Fibroblast of lung (primary cell): Measurements from ENCODE around the gene RMND5A.
"Not testable (repeated sequence)": the region's sequence is repeated elsewhere in the genome, so short reads cannot be mapped to it uniquely, and the experiment has no call there.

ENCODE experiments used
- EZH2 ChIP-seq: IDR thresholded peaks from 2 replicates; pipeline ENCODE4 v1.5.1; 2012; ENCODE audit warnings: low read length, control low read depth, mild to moderate bottlenecking; ENCODE audit errors: missing control alignments
- TF ChIP-seq, protein P1 (sequence below), 2 donors: IDR thresholded peaks in 1 of 2; conservative IDR thresholded peaks in 1 of 2; 1 replicate in 1 of 2; 2 replicates in 1 of 2; pipeline ENCODE4 v1.5.1; 2011 to 2012; ENCODE audit warnings: low read length in 2 of 2, control low read depth in 1 of 2, inconsistent platforms in 1 of 2, low read depth in 1 of 2, mild to moderate bottlenecking in 1 of 2

DNA sequence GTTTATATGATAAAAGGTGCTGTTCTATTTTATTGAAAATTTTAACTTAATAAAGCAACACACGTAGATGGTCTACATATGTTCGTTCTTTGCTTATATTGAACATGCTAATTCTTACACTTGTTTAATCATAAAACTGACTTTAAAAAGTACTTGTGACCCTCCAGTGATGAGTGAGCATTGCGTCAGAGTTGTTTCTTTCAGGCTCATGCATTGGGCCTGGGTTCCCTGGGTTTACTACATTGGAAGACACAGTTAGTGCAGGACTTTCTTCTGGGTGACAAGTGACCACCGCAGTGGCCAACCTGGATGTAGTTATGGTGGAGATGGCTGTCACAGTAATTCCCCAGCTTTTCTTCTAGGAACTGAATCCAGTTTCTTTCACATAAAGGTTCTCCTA is 13.4 kb downstream of the RMND5A start:
- TF ChIP-seq, protein P1, sequence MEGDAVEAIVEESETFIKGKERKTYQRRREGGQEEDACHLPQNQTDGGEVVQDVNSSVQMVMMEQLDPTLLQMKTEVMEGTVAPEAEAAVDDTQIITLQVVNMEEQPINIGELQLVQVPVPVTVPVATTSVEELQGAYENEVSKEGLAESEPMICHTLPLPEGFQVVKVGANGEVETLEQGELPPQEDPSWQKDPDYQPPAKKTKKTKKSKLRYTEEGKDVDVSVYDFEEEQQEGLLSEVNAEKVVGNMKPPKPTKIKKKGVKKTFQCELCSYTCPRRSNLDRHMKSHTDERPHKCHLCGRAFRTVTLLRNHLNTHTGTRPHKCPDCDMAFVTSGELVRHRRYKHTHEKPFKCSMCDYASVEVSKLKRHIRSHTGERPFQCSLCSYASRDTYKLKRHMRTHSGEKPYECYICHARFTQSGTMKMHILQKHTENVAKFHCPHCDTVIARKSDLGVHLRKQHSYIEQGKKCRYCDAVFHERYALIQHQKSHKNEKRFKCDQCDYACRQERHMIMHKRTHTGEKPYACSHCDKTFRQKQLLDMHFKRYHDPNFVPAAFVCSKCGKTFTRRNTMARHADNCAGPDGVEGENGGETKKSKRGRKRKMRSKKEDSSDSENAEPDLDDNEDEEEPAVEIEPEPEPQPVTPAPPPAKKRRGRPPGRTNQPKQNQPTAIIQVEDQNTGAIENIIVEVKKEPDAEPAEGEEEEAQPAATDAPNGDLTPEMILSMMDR (conservative IDR thresholded peaks at IDR 0.05 in 1 of 2, IDR thresholded peaks at IDR 0.05 in 1 of 2; ENCODE audit: low read depth in 1 of 2, low read length in 2 of 2): not testable (repeated sequence)
- TF ChIP-seq EZH2: not testable (repeated sequence)
